ENCODE measurements around the gene CDKN2AIP.

Gene CDKN2AIP, protein sequence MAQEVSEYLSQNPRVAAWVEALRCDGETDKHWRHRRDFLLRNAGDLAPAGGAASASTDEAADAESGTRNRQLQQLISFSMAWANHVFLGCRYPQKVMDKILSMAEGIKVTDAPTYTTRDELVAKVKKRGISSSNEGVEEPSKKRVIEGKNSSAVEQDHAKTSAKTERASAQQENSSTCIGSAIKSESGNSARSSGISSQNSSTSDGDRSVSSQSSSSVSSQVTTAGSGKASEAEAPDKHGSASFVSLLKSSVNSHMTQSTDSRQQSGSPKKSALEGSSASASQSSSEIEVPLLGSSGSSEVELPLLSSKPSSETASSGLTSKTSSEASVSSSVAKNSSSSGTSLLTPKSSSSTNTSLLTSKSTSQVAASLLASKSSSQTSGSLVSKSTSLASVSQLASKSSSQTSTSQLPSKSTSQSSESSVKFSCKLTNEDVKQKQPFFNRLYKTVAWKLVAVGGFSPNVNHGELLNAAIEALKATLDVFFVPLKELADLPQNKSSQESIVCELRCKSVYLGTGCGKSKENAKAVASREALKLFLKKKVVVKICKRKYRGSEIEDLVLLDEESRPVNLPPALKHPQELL

DNA sequence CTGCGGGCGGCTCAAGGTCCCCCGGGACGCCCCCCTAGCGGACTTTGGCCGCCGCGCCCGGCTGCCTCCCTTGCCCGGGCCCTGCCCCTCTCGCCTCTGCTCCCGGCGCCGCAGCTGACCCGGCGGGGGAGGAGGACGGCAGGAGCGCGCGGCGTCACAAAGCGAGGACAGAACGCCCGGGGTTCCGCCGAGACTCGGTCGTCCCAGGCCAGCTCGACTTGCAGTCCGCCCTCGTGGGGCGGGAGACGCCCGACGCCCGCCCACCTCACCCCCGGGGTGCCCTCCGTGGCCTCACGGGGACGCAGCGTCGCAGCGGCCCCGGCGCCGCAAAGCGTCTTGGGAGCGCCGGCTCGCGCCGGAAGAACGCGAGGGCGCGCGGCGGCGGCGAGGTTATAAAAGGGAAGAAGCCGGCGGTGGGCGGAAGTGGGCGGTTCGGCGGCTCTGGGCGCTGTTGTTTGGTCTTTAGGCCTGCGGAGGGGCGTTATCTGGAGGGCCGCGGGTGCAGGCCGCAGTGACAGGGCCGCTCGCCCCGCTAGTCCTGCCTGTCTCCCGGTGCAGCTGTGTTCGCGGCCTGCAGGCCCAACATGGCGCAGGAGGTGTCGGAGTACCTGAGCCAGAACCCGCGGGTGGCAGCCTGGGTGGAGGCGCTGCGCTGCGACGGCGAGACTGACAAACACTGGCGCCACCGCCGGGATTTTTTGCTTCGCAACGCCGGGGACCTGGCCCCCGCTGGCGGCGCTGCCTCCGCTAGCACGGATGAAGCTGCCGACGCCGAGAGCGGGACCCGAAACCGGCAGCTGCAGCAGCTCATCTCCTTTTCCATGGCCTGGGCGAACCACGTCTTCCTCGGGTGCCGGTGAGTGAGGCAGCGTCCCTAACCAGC, at the start of gene CDKN2AIP:
Gene CDKN2AIP, plus strand, starts transcription at position 423 of the 883 bp plus-strand sequence. Its CDS starts 162 bp downstream, at position 585.
- DNase-seq (ENCODE audit: extremely low read depth in 1 of 2, low read depth in 1 of 2): peak; percentile 86 to 89

GRCh38 chr4:183395395-183395794, 49.0 kb upstream of the CDKN2AIP start:
- no peak for DNase-seq (ENCODE audit: extremely low read depth in 1 of 2, low read depth in 1 of 2)

DNA sequence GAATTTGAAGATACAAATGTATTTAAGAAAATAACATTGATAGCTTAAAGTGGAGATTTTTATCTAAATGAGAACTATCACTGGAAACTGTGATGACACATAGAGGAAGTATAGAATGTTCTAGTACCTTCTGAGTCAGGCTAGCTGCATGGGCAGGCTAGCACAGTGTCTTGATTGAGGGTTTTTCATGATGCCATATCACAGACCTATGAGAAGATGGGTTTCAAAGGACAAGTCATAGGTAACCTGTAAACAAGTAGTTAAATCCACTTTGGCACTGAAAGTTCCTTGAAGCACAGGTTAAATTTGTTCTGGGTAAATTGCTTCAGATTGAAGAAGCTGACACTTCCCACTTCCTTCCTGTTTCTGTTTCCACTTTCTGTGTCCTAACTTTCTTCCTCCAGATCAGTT, 48.2 kb upstream of the CDKN2AIP start:
- no peak for DNase-seq (ENCODE audit: extremely low read depth in 1 of 2, low read depth in 1 of 2)

DNA sequence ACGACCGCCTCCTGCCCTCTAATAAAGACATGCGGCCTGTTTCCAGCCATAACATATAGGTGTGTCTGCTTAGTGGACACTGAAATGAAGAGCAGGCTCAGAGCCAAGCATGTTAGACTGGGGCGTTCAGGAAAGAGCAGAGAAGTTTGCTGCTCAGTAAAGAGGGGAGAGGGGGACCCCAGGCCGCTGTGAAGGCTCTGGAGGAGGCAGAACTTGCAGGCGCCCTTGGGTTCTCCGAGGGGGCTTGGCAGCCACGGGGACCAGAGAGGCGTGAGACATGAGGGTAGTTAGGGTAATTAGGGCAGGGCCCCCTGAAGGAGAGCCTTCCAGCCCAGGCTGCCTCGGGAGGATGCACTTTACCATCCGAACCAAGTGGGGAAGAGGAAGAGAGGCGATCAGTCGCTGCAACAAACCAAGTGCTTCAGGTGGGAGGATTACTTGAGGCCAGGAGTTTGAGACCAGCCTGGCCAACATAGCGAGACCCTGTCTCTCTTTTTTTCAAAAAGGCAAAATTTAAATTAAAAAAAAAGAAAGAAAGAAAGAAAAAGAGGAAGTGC, 46.6 kb upstream of the CDKN2AIP start:
- DNase-seq (ENCODE audit: extremely low read depth in 1 of 2, low read depth in 1 of 2): no peak

DNA sequence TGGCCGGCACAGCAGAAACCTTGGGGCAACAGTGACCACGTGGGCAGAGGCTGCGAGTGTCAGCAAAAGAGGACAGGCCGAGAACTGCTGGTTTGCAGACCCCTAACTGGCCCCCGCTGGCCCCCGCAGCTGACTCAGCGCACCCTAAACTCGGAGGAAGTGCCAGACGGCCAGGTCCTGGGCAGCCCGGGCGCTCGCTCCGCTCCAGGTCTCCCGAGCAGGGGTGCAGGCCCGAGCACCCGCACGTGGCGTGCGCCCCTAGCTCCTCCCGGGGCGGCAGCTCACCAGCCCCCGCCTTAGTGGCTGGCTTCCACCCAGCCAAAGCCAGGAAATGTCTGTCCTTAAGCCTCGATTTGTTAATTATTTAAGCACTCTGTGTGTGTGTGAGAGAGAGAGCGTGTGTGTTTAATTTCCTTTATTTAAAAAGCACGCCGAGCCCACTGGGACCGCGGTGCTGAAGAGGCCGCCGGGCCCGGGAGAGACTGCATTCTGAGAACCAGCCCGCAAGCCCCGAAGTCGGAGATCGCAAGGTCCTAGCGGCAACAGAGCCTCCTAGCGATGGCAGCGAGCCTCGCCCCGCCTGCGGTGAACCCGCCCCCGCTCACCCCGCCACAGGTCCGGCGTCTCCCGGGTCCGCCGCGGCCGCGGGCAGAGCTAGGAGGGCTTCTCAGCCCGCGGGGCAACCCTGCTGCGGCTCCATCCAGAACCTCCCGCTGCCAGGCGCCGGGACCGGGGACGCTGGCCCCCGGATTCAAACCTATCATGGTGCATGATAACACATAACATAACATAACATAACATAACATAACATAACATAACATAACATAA, 45.9 kb upstream of the CDKN2AIP start:
- DNase-seq (ENCODE audit: extremely low read depth in 1 of 2, low read depth in 1 of 2): peak in 1 of 2 donors; percentile 46

DNA sequence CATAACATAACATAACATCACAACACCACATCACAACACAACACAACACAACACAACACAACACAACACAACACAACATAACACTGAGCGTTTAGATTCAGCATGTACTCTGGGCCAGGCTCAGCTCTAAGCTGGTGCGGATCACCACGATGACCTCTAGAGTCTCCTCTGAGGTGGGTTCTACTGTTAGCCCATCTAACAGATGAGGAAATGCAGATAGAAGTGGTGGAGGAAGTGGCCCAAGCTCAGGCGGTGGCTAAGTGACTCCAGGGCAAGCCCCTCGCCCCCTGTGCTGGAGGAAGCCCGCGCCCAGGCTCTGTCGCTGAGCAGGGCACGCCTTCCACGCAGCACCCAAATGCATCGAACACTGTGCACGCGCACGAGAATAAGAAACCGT, 45.3 kb upstream of the CDKN2AIP start:
- DNase-seq (ENCODE audit: extremely low read depth in 1 of 2, low read depth in 1 of 2): no peak

- no peak for DNase-seq (ENCODE audit: extremely low read depth in 1 of 2, low read depth in 1 of 2)
These were observed 44.8 kb upstream of the CDKN2AIP start for GRCh38 chr4:183399616-183400015.

DNA sequence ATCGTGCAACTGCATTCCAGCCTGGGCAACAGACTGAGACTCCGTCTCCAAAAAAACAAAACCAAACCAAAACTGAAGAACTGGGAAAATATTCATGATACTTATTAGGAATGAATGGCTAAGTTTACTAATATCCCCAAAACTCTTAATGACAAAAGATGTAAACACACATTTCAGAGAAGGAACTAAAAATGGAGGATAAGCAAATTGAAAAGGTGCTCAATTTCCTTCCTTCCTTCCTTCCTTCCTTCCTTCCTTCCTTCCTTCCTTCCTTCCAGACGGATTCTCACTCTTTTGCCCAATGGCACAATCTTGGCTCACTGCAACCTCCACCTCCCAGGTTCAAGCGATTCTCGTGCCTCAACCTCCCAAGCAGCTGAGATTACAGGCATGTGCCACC, 44.4 kb upstream of the CDKN2AIP start:
- DNase-seq (ENCODE audit: extremely low read depth in 1 of 2, low read depth in 1 of 2): no peak

DNA sequence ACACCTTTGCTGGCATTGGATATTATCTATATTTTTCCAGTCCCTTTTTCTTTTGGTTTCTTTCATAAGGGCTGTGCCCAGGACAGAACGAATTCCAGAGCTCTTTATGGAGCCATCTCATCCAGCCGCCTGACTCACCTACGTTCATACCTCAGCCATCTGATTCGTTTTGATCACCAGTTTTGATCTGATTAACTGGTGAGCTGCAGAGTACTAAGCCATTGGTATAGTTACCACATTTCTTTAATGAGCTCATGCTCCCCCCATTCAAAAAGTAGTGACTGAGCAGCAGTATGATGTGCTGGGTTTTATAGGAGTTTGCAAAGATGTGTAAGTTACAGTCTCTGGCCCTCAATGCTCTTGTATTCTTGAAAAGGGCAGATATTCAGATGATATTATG, 43.0 kb upstream of the CDKN2AIP start:
- DNase-seq (ENCODE audit: extremely low read depth in 1 of 2, low read depth in 1 of 2): no peak

- DNase-seq (ENCODE audit: extremely low read depth in 1 of 2, low read depth in 1 of 2): no peak
These were observed 41.7 kb upstream of the CDKN2AIP start for GRCh38 chr4:183402771-183403170.

DNA sequence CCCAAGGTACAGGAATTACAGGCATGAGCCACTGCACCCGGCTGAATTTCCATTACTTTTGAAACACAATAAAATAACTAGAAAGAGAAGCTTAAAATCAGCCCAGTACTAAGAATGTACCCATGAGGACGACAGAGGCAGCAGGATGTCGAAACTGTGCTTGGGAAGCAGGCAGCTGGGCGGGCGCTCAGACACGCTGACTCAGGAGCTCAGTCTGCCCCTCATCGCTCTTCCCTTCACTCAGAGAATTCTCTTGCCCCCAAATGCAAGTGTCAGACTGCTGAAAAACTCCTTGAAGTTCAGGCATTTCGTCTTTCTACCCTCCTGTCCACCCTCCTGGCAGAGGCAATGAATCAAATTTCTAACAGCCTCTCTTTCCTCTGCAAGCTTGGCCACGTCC, 41.0 kb upstream of the CDKN2AIP start:
- DNase-seq (ENCODE audit: extremely low read depth in 1 of 2, low read depth in 1 of 2): no peak

DNA sequence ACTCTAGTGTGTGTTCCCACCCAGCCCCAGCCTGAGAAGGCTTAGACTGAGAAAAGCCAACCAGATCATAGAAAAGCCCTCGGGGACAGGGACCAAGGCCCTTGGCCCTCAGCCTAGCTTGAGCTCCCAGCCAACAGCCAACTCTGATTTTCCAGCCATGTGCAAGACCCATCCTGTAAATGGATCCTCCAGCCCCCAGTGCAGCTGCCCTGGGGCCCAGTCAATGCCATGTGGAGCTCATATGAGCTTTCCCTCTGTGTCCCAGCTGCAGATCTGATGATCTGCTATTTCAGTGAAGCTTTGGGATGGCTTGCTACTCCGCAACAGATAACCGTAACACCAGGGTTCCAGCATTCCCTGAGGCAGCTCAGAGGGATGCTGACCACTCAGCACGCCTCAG, 40.5 kb upstream of the CDKN2AIP start:
- DNase-seq (ENCODE audit: extremely low read depth in 1 of 2, low read depth in 1 of 2): no peak

GRCh38 chr4:183405303-183405702, 39.1 kb upstream of the CDKN2AIP start:
- no peak for DNase-seq (ENCODE audit: extremely low read depth in 1 of 2, low read depth in 1 of 2)

- peak; percentile 78 to 81 for DNase-seq (ENCODE audit: extremely low read depth in 1 of 2, low read depth in 1 of 2)
These were observed 37.3 kb upstream of the CDKN2AIP start for GRCh38 chr4:183407128-183407585.

DNA sequence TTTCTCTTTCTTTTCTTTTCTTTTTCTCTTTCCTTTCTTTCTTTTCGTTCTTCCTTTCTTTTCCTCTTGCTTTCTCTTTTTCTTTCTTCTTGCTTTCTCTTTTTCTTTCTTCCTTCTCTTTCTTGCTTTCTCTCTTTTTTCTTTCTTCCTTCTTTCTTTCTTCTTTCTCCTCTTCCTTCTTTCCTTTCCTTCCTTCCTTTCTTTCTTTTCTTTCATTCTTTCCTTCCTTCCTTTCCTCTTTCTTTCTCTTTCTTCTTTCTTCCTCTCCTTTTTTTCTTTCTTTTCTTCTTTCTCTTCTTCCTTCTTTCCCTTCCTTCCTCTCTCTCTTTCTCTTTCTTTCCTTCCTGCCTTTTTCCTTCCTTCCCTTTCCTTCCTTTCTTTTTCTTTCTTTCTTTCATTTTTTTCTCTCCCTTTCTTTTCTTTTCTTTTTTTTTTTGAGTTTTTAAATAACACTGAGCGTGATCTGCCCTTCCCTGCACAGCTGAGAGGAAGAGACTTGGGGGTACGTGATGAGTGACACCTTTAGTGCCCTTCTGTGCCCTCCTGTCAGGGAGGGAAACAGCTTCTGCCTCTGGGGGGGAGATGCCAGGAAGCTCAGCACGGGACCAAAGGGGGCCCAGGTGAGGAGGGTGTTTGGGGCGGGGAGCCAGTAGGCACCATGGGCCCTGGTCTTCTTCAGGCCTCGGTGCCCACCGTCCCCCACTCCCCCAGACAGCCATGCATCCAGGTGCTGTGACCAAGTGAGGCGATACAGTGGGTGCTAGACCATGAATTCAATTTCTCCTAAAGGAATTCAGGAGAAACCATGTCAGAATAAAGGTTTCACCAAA, 36.6 kb upstream of the CDKN2AIP start:
- DNase-seq (ENCODE audit: extremely low read depth in 1 of 2, low read depth in 1 of 2): no peak

GRCh38 chr4:183408796-183409195, 35.6 kb upstream of the CDKN2AIP start:
- DNase-seq (ENCODE audit: extremely low read depth in 1 of 2, low read depth in 1 of 2): no peak

- DNase-seq (ENCODE audit: extremely low read depth in 1 of 2, low read depth in 1 of 2): no peak
These were observed 35.0 kb upstream of the CDKN2AIP start for GRCh38 chr4:183409483-183409882.

- DNase-seq (ENCODE audit: extremely low read depth in 1 of 2, low read depth in 1 of 2): no peak
These were observed 34.5 kb upstream of the CDKN2AIP start for GRCh38 chr4:183409934-183410333.

DNA sequence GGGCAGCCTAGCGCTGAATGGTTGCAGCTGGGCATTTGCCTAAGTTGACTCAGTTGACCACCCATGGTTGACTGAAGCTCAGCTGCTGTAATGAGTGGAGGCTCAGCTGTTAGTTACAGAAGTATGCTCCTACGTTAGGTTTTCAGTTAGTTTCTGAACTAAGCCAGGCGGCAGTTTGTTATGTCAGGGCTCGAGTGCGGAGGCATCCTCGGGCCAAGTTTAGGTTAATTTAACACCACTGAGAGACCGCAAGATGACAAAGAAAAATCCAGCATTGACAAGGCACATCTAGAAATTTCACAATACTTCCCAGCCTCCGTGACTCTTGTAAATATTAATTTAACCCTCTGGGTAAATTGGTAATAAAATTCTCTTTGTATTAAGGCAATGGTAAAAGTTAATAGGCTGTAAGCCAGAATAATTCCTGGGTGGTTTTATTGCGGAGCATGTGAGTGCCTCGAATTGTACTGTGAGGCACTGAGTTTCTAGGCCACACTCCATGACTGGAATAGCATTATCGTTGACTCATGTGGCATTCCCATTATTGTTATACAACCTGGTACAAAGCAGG, 33.1 kb upstream of the CDKN2AIP start:
- DNase-seq (ENCODE audit: extremely low read depth in 1 of 2, low read depth in 1 of 2): no peak
